ENCODE measurements around the gene PRKCE.

DNA sequence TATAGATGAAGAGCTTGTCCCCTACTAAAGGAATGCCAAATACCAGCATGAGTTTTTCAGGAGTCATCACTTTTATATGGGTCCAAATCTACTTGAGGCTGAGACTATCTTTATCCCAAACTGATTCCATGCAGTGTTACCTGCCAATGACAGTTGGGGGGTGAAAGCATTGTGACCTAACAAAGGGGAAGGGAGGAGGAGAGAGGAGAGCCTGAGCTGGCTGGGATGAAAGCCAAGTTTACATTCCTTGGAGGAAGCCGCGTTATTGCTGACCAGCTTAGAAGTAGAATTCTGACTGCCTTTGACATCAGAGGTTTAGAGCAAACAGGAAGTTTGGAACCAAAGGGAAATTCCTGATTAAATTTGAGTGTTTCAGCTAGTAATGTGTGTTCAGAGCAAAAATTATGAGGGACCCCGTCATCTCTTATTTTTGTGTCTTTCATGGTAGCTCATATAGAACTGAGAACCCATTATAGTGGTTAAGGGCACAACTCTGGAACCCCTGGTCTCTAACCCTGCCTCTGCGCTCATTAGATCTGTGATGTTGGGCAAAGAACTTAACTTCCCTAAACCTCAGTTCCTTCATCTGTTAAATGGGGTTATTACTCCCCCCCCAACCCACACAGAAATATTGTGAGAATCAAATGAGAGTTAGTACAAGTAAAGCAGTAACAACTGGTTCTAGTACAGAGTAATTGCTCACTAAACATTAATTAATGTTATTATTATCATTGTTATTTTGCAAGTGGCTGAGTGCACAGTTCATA, 446.4 kb downstream of the PRKCE start:
- TF ChIP-seq, protein P1, sequence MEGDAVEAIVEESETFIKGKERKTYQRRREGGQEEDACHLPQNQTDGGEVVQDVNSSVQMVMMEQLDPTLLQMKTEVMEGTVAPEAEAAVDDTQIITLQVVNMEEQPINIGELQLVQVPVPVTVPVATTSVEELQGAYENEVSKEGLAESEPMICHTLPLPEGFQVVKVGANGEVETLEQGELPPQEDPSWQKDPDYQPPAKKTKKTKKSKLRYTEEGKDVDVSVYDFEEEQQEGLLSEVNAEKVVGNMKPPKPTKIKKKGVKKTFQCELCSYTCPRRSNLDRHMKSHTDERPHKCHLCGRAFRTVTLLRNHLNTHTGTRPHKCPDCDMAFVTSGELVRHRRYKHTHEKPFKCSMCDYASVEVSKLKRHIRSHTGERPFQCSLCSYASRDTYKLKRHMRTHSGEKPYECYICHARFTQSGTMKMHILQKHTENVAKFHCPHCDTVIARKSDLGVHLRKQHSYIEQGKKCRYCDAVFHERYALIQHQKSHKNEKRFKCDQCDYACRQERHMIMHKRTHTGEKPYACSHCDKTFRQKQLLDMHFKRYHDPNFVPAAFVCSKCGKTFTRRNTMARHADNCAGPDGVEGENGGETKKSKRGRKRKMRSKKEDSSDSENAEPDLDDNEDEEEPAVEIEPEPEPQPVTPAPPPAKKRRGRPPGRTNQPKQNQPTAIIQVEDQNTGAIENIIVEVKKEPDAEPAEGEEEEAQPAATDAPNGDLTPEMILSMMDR (IDR thresholded peaks at IDR 0.05 in 2 of 3, conservative IDR thresholded peaks at IDR 0.05 in 1 of 3; ENCODE audit: borderline replicate concordance in 1 of 3, insufficient read depth in 1 of 3, low read depth in 2 of 3, low read length in 2 of 3), result no peak
- TF ChIP-seq POLR2AphosphoS5 (IDR thresholded peaks at IDR 0.05; ENCODE audit: low read depth, low read length) (no peak; the same call in 1 of the 2 replicates), RAD21 (IDR thresholded peaks at IDR 0.05; ENCODE audit: low read depth) (no peak), ZNF274 (IDR thresholded peaks at IDR 0.05; ENCODE audit: low read depth, low read length) (no peak), SP1 (IDR thresholded peaks at IDR 0.05; ENCODE audit: low read depth) (0 out of 2 replicates have a peak, but pooled peaks have one; percentile 18), POLR2A (IDR thresholded peaks at IDR 0.05; ENCODE audit: borderline replicate concordance, extremely low read depth, insufficient read depth, insufficient read length) (no peak), SIN3A (IDR thresholded peaks at IDR 0.05; ENCODE audit: low read depth) (no peak)
- TF ChIP-seq, protein P2, sequence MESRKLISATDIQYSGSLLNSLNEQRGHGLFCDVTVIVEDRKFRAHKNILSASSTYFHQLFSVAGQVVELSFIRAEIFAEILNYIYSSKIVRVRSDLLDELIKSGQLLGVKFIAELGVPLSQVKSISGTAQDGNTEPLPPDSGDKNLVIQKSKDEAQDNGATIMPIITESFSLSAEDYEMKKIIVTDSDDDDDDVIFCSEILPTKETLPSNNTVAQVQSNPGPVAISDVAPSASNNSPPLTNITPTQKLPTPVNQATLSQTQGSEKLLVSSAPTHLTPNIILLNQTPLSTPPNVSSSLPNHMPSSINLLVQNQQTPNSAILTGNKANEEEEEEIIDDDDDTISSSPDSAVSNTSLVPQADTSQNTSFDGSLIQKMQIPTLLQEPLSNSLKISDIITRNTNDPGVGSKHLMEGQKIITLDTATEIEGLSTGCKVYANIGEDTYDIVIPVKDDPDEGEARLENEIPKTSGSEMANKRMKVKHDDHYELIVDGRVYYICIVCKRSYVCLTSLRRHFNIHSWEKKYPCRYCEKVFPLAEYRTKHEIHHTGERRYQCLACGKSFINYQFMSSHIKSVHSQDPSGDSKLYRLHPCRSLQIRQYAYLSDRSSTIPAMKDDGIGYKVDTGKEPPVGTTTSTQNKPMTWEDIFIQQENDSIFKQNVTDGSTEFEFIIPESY (IDR thresholded peaks at IDR 0.05; ENCODE audit: extremely low read depth, insufficient replicate concordance, low read length), result no peak
- TF ChIP-seq, protein P3, sequence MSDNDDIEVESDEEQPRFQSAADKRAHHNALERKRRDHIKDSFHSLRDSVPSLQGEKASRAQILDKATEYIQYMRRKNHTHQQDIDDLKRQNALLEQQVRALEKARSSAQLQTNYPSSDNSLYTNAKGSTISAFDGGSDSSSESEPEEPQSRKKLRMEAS (IDR thresholded peaks at IDR 0.05), result no peak
